HepG2 (cell line): ENCODE data around the gene CDH1. TPM values are rescaled to one million over a fixed set of nuclear protein-coding genes. Genes with fewer than 3 reads are reported as not detected.

Experiments
- ATF1 ChIP-seq: IDR thresholded peaks from 2 replicates; pipeline ENCODE4 v1.6.1; 2016; ENCODE audit warnings: mild to moderate bottlenecking, control low read depth
- CHD2 ChIP-seq: IDR thresholded peaks from 2 replicates; pipeline ENCODE4 v1.6.1; 2011; ENCODE audit warnings: low read depth, low read length, improper control_type of control experiment
- MLLT10 ChIP-seq: sonication (generic); formaldehyde crosslinking; IDR thresholded peaks from 2 replicates; pipeline ENCODE4 v1.4.0; 2020; ENCODE audit warnings: missing genetic modification reagents
- NR2F1 ChIP-seq, 2 experiments: fragments of 450-650 bp in 1 of 2; formaldehyde crosslinking in 1 of 2; IDR thresholded peaks; 2 replicates each; pipeline versions ENCODE4 v1.5.0 to v1.6.1; 2016 to 2020; ENCODE audit warnings: mild to moderate bottlenecking in 1 of 2, missing compliant biosample characterization in 1 of 2, missing genetic modification reagents in 1 of 2, moderate library complexity in 1 of 2
- PAF1 ChIP-seq: IDR thresholded peaks from 2 replicates; pipeline ENCODE4 v1.6.1; 2016; ENCODE audit warnings: missing genetic modification reagents, missing compliant biosample characterization
- PHF20 ChIP-seq: sonication (generic); formaldehyde crosslinking; IDR thresholded peaks from 2 replicates; pipeline ENCODE4 v1.5.0; 2020; ENCODE audit warnings: mild to moderate bottlenecking, missing genetic modification reagents
- RARA ChIP-seq: IDR thresholded peaks from 2 replicates; pipeline ENCODE4 v1.6.1; 2016; ENCODE audit warnings: missing genetic modification reagents, missing compliant biosample characterization
- SIN3B ChIP-seq: fragments of 150-350 bp; IDR thresholded peaks from 2 replicates; pipeline ENCODE4 v1.6.1; 2014; ENCODE audit warnings: low read length
- SP4 ChIP-seq: sonication (generic); formaldehyde crosslinking; IDR thresholded peaks from 2 replicates; pipeline ENCODE4 v1.8.1; 2023; ENCODE audit warnings: mild to moderate bottlenecking, missing genetic modification reagents
- STAG1 ChIP-seq: sonication (generic); formaldehyde crosslinking; IDR thresholded peaks from 2 replicates; pipeline ENCODE4 v1.4.0; 2020; ENCODE audit warnings: missing genetic modification reagents
- TFAP4 ChIP-seq: sonication (generic); IDR thresholded peaks from 2 replicates; pipeline ENCODE4 v1.6.1; 2016; ENCODE audit warnings: low read depth, borderline replicate concordance
- ZBTB14 ChIP-seq: sonication (generic); formaldehyde crosslinking; IDR thresholded peaks from 2 replicates; pipeline ENCODE4 v1.4.0; 2020; ENCODE audit warnings: missing genetic modification reagents
- ZBTB7A ChIP-seq: sonication (generic); formaldehyde crosslinking; IDR thresholded peaks from 2 replicates; pipeline ENCODE4 v1.8.0; 2022; ENCODE audit warnings: mild to moderate bottlenecking, missing genetic modification reagents
- ZNF10 ChIP-seq: sonication (generic); formaldehyde crosslinking; IDR thresholded peaks from 2 replicates; pipeline ENCODE4 v1.4.0; 2020; ENCODE audit warnings: mild to moderate bottlenecking, low read depth, missing genetic modification reagents, borderline replicate concordance
- ZNF160 ChIP-seq: sonication (generic); formaldehyde crosslinking; IDR thresholded peaks from 2 replicates; pipeline ENCODE4 v1.8.0; 2022; ENCODE audit warnings: mild to moderate bottlenecking, inconsistent platforms, missing genetic modification reagents
- ZNF691 ChIP-seq: sonication (generic); formaldehyde crosslinking; IDR thresholded peaks from 2 replicates; pipeline ENCODE4 v1.4.0; 2020; ENCODE audit warnings: missing genetic modification reagents, low read depth, mild to moderate bottlenecking, borderline replicate concordance
- ZNF841 ChIP-seq: sonication (generic); formaldehyde crosslinking; IDR thresholded peaks from 2 replicates; pipeline ENCODE4 v1.8.1; 2023; ENCODE audit warnings: missing genetic modification reagents, borderline replicate concordance
- ZSCAN30 ChIP-seq: sonication (generic); formaldehyde crosslinking; IDR thresholded peaks from 2 replicates; pipeline ENCODE4 v1.5.0; 2020; ENCODE audit warnings: mild to moderate bottlenecking, missing genetic modification reagents
- polyA plus RNA-seq, 8 experiments: library from polyadenylated mRNA; depleted of rRNA in 3 of 8; stranded (reverse) in 7 of 8; unstranded in 1 of 8; fragments of >200 nt; fragmentation: Illumina TruSeq in 4 of 8; extraction: Trizol in 4 of 8; gene quantifications; 2 replicates each; pipeline versions ENCODE4 v1.2.1 to v1.2.3, GENCODE V29; 2011 to 2016; ENCODE audit warnings: low read depth in 4 of 8, missing spikeins in 1 of 8, mixed read lengths in 1 of 8; ENCODE audit not compliant: insufficient read depth in 1 of 8
- total RNA-seq, 5 experiments: library from RNA; depleted of rRNA; stranded (reverse); fragments of >200 nt; fragmentation: Illumina TruSeq; extraction: Trizol; gene quantifications; 2 replicates each; pipeline ENCODE4 v1.2.3, GENCODE V29; 2016; ENCODE audit warnings: low read depth in 1 of 5
- TF ChIP-seq, protein P1 (sequence below): sonication (generic); formaldehyde crosslinking; IDR thresholded peaks from 2 replicates; pipeline ENCODE4 v1.4.0; 2020; ENCODE audit warnings: missing genetic modification reagents, mild to moderate bottlenecking, borderline replicate concordance
- TF ChIP-seq, protein P2 (sequence below): IDR thresholded peaks from 2 replicates; pipeline ENCODE4 v1.6.1; 2016; ENCODE audit warnings: missing compliant biosample characterization, missing genetic modification reagents, borderline replicate concordance
- TF ChIP-seq, protein P3 (sequence below): sonication (generic); formaldehyde crosslinking; conservative IDR thresholded peaks from 2 replicates; pipeline ENCODE4 v1.8.1; 2023; ENCODE audit warnings: missing genetic modification reagents

CDH1 gene
- total and polyA plus RNA-seq, 2 of the 13 experiments (the other 11 are each of a cell fraction or from before 2014, with no cell fraction given): 0.95 to 9.8 TPM

DNA sequence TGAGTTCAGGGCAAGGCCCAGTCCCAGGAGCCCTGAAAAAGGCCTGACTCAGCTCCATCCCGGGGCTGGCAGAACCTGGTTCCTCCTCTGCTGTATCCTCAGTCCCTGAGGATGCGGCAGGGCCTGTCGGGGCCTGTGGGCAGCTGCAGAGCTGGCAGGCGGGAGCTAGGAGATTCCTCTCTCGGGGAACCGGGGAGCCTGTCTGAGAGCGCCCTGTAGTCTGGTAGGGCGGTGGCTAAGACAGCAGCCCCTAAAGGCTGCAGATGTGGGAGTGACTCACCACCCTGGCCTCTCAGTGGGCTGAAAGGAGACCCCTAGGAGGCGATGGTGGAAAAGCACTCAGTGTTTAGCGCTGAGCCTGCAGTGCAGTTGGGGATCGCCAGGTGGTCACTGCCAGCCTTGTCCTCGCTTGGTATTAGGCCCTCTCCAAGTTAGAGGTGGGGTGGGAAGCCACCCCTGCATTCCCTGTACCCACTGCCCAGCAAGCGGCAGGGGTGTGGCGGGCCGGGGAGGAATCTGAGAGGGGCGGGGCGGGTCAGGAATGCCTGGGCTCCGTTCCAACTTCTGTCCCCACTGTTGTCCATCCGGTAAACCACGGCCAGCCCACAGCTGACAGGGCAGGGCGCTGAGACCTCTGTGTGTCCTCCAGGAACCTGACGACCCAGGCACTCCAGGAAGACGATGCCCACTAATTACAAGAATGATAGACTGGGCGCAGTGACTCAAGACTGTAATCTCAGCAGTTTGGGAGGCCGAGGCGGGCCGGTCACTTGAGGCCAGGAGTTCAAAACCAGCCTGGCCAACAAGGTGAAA is 29.5 kb upstream of the CDH1 start (continued):
- TF ChIP-seq ZNF691 (CRISPR knock-in tag) (peak; percentile 57; the same call in 1 of the 2 replicates), STAG1 (peak; percentile 56), SIN3B (no peak), ATF1 (CRISPR knock-in tag) (no peak), ZBTB7A (CRISPR knock-in tag) (peak; percentile 92), CHD2 (no peak), ZNF160 (CRISPR knock-in tag) (no peak), ZSCAN30 (CRISPR knock-in tag) (0 out of 2 replicates have a peak, but pooled peaks have one; percentile 58), RARA (CRISPR knock-in tag) (peak; percentile 73), ZNF841 (CRISPR knock-in tag) (no peak), TFAP4 (peak; percentile 95), PHF20 (CRISPR knock-in tag) (no peak; the same call in 1 of the 2 replicates), ZNF10 (0 out of 2 replicates have a peak, but pooled peaks have one; percentile 74), NR2F1 (CRISPR knock-in tag; IDR thresholded peaks at IDR 0.05) (no peak; a peak in 1 of 4 replicates), MLLT10 (CRISPR knock-in tag) (no peak), ZBTB14 (no peak), SP4 (CRISPR knock-in tag) (0 out of 2 replicates have a peak, but pooled peaks have one; percentile 18), PAF1 (CRISPR knock-in tag) (no peak)
- TF ChIP-seq, protein P1, sequence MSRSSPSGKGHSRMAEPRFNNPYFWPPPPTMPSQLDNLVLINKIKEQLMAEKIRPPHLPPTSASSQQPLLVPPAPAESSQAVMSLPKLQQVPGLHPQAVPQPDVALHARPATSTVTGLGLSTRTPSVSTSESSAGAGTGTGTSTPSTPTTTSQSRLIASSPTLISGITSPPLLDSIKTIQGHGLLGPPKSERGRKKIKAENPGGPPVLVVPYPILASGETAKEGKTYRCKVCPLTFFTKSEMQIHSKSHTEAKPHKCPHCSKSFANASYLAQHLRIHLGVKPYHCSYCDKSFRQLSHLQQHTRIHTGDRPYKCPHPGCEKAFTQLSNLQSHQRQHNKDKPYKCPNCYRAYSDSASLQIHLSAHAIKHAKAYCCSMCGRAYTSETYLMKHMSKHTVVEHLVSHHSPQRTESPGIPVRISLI (CRISPR knock-in tag): peak; percentile 50; the same call in 1 of the 2 replicates
- TF ChIP-seq, protein P2, sequence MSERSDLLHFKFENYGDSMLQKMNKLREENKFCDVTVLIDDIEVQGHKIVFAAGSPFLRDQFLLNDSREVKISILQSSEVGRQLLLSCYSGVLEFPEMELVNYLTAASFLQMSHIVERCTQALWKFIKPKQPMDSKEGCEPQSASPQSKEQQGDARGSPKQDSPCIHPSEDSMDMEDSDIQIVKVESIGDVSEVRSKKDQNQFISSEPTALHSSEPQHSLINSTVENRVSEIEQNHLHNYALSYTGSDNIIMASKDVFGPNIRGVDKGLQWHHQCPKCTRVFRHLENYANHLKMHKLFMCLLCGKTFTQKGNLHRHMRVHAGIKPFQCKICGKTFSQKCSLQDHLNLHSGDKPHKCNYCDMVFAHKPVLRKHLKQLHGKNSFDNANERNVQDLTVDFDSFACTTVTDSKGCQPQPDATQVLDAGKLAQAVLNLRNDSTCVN (CRISPR knock-in tag): peak; percentile 3; the same call in 1 of the 2 replicates
- TF ChIP-seq, protein P3, sequence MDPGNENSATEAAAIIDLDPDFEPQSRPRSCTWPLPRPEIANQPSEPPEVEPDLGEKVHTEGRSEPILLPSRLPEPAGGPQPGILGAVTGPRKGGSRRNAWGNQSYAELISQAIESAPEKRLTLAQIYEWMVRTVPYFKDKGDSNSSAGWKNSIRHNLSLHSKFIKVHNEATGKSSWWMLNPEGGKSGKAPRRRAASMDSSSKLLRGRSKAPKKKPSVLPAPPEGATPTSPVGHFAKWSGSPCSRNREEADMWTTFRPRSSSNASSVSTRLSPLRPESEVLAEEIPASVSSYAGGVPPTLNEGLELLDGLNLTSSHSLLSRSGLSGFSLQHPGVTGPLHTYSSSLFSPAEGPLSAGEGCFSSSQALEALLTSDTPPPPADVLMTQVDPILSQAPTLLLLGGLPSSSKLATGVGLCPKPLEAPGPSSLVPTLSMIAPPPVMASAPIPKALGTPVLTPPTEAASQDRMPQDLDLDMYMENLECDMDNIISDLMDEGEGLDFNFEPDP (CRISPR knock-in tag): no peak
